GM12892 (cell line): Measurements from ENCODE around the gene DCAF10.
A peak's percentile ranks its signal among the peaks of the same experiment; 100 is the strongest.

ENCODE experiments used
- DNase-seq: peaks from one replicate; pipeline ENCODE4 v3.0.0; 2011; ENCODE audit not compliant: insufficient read length
- FAIRE-seq: peaks from 2 replicates; lab custom pipeline; 2011; peaks lifted over from hg19 to GRCh38; lab: Jason Lieb, UNC
- POLR2A ChIP-seq: IDR thresholded peaks from 2 replicates; pipeline ENCODE4 v1.6.1; 2011; ENCODE audit warnings: low read depth, low read length, control low read depth
- POLR2AphosphoS5 ChIP-seq: IDR thresholded peaks from 2 replicates; pipeline ENCODE4 v1.6.1; 2011; ENCODE audit warnings: low read depth, low read length, control low read depth
- TAF1 ChIP-seq: IDR thresholded peaks from 2 replicates; pipeline ENCODE4 v1.6.1; 2011; ENCODE audit warnings: low read depth, mild to moderate bottlenecking, control low read depth, low read length, borderline replicate concordance

Gene DCAF10

GRCh38 chr9:37769995-37770394 lies 30.6 kb upstream of the DCAF10 start:
- FAIRE-seq, result no peak
- TF ChIP-seq POLR2AphosphoS5 (no peak), POLR2A (no peak), TAF1 (no peak)
- no peak for DNase-seq

GRCh38 chr9:37775216-37775919 lies 25.2 kb upstream of the DCAF10 start:
- peak; percentile 42; the same call in 1 of the 2 replicates for TF ChIP-seq POLR2AphosphoS5
- no peak for TF ChIP-seq TAF1
- peak; percentile 33; the same call in 1 of the 2 replicates for TF ChIP-seq POLR2A
- FAIRE-seq (no peak), DNase-seq (no peak)

GRCh38 chr9:37776328-37776727 lies 24.3 kb upstream of the DCAF10 start:
- FAIRE-seq, result no peak
- TF ChIP-seq POLR2AphosphoS5 (no peak), POLR2A (no peak), TAF1 (no peak)
- no peak for DNase-seq

DNA sequence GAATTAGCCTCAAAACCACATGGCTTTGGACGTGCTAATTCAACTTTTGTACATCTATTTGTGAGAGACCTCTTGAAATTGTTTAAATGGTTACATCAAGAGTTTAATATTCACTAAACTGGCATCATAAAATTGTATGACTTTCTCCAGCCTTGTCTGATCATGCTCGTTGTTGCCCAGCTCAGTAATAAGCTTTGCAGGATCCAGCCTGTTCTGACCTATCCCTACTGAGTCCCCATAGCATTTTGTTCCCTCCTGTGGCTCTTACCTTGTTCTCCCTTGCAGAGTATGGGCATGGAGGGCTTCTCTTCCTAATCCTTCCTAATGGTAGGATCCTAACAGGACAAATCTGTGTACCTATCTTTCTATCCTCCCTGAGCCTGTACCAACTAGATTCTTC lies 22.1 kb upstream of the DCAF10 start:
- DNase-seq, result no peak
- FAIRE-seq, result no peak
- no peak for TF ChIP-seq TAF1
- no peak for TF ChIP-seq POLR2AphosphoS5
- TF ChIP-seq POLR2A, result no peak

DNA sequence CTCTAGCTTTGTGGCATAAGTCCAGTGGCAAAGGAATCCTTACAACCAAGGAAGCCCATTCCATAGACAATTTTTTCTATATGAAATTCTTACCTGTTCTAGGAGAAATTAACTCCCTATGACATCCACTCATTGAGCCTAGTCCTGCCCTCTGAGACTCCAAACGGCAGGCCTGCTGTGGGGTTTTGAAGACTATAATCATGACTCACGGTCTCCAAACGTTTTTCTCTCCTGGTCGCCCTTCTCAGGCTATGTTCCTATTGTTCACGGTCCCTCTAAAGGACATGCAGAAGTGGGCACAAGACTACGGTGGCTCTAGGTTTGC lies 16.3 kb upstream of the DCAF10 start:
- no peak for DNase-seq
- no peak for FAIRE-seq
- TF ChIP-seq TAF1, result no peak
- no peak for TF ChIP-seq POLR2AphosphoS5
- TF ChIP-seq POLR2A, result no peak

- FAIRE-seq (peak; percentile 98), DNase-seq (peak; percentile 70)
- TF ChIP-seq POLR2AphosphoS5 (peak; percentile 97), POLR2A (peak; percentile 98), TAF1 (peak; percentile 88)
Measured at GRCh38 chr9:37784616-37785483, 15.7 kb upstream of the DCAF10 start, which contains the start of gene EXOSC3. Gene EXOSC3 (minus strand): TSS chr9:37785064. CDS start chr9:37785044, 20 bp downstream.

GRCh38 chr9:37787059-37787458 lies 13.5 kb upstream of the DCAF10 start:
- DNase-seq (no peak), FAIRE-seq (no peak)
- no peak for TF ChIP-seq POLR2A
- TF ChIP-seq TAF1, result no peak
- no peak for TF ChIP-seq POLR2AphosphoS5

- FAIRE-seq, result no peak
- TF ChIP-seq POLR2AphosphoS5 (no peak), POLR2A (no peak), TAF1 (no peak)
- DNase-seq, result no peak
Measured at GRCh38 chr9:37788332-37788731, 12.3 kb upstream of the DCAF10 start.

DNA sequence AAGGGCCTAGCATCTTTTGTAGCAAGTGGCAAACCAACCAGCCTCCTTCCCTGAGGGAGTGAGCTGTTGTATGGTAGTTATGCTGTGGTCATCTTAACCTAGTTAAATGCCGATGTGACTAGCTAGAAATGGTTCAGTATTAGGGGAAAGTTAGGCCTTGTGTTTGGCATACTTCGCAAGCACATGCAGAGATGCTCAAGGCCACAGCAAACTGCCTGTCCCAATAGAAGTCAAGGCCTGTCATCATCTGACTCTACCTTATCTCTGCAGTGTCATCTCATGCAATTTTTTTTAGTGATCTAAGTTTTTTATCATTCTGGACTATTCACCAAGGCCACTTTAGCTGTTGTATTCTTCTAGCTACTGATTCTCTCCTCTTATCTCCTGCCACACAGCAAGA lies 10.5 kb upstream of the DCAF10 start:
- FAIRE-seq (no peak), DNase-seq (no peak)
- TF ChIP-seq POLR2A, result no peak
- TF ChIP-seq TAF1, result no peak
- no peak for TF ChIP-seq POLR2AphosphoS5

DNA sequence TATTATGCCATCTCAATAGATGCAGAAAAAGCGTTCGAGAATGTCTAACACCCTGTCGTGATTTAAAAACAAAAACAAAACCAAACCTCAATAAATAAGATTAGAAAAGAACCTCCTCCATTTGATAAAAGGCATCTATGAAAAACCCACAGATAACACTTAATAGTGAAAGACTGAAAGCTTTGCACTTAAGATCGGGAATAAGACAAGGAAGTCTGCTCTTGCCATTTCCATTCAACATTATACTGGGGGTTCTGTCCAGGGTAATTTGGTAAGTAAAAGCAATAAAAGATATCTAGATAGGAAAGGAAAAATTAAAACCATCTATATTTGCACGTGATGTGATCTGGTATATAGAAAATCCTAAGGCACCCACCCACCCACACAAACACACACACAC lies 8.5 kb upstream of the DCAF10 start:
- FAIRE-seq (no peak), DNase-seq (no peak)
- no peak for TF ChIP-seq POLR2AphosphoS5
- TF ChIP-seq TAF1, result no peak
- no peak for TF ChIP-seq POLR2A

GRCh38 chr9:37796232-37796631 lies 4.4 kb upstream of the DCAF10 start:
- TF ChIP-seq POLR2A (no peak), POLR2AphosphoS5 (no peak), TAF1 (no peak)
- DNase-seq (no peak), FAIRE-seq (no peak)
